ENCODE results near the gene GNB1. TPM values are rescaled to one million over a fixed set of nuclear protein-coding genes. Genes with fewer than 3 reads are reported as not detected.

GNB1 gene
- polyA plus RNA-seq, 2 donors = 43.3 to 66.1 TPM

DNA sequence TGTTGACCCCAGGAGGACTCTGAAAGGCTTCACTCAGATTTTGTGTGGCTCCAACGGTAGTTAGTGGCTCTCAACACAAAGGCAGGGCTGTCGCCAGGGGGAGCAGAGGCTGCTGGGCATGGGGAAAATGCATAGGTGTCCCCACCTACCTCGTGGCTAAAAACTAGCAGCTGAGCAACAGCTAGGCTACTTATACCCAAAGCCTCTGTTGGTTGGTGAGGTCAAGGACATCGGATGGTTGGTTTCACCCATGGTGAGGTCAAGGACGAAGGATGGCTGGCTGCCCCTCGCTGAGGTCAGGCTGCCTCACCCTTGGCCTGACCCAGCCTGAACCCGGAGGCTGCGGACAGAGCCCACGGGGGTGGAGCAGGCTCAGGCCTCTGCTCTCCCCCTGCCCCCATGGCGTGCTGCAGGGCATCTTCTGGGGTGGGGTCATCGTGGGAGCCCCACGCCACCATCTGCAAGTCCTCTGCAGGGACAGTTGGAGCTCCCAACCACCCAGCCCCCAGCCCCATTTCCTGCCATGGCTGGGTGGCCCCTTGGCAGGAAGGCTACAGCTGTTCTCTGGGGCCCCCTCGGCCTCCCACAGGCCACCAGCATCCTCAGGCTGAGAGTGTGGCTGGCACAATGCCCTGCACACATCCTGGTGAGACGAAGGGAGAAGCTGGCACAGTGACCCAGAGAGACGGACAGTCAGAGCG lies 8.5 kb upstream of the GNB1 start:
- H3K9me3 ChIP-seq (ENCODE audit: control insufficient read depth in 2 of 2, insufficient read depth in 1 of 2, low read depth in 1 of 2, low read length in 1 of 2) = peaks cover 0 to 4% of the 10 kb centered on the region in 2 donors
- H3K4me1 ChIP-seq (ENCODE audit: control insufficient read depth in 2 of 2, insufficient read depth in 2 of 2, low read length in 1 of 2) = peaks cover 0 to 10% of the 10 kb centered on the region in 2 donors
- H3K27me3 ChIP-seq (ENCODE audit: control insufficient read depth in 1 of 2, insufficient read depth in 2 of 2, low read length in 2 of 2) = no peaks in the 10 kb centered on the region
- no peaks in the 10 kb centered on the region for H3K36me3 ChIP-seq (ENCODE audit: control insufficient read depth in 2 of 2, insufficient read depth in 2 of 2, low read length in 1 of 2)
- 57 to 59% methylated on average over 16 of the region's 16 CpGs for WGBS, 2 donors
- no peak overlapping the region for H3K4me3 ChIP-seq (ENCODE audit: low read depth in 1 of 2, low read length in 2 of 2)
- no peak overlapping the region for H3K27ac ChIP-seq (ENCODE audit: low read depth in 2 of 2, low read length in 1 of 2)

DNA sequence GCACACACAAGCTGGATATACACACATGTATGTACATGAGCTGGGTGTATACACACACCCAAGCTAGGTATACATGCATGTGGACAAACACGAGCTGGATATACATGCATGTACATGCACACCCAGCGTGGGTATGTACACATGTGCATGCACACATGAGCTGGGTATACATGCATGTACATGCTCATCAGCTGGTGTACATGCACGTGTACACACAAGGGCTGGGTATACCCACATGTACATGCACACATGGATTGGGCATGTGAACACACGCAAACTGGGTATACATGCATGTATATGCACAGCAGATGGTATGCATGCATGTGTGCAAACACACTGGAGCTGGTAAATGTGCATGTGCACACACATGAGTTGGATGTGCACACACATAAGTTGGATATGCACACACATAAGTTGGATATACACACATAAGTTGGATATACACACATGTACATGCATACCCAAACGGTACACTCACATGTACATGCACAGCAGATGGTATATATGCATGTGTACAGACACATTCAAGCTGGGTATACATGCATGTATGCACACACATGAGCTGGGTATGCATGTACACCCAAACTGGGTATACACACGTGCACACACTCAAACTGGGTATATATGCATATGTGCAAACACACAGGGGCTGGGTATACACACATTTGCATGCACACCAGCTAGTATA lies 7.5 kb upstream of the GNB1 start:
- 91 to 92% methylated on average over 6 of the region's 6 CpGs for WGBS, 2 donors
- Histone ChIP-seq H3K27me3 (ENCODE audit: control insufficient read depth in 1 of 2, insufficient read depth in 2 of 2, low read length in 2 of 2) (no peaks in the 10 kb centered on the region), H3K9me3 (ENCODE audit: control insufficient read depth in 2 of 2, insufficient read depth in 1 of 2, low read depth in 1 of 2, low read length in 1 of 2) (peaks cover 0 to 4% of the 10 kb centered on the region in 2 donors), H3K27ac (ENCODE audit: low read depth in 2 of 2, low read length in 1 of 2) (no peak overlapping the region), H3K4me1 (ENCODE audit: control insufficient read depth in 2 of 2, insufficient read depth in 2 of 2, low read length in 1 of 2) (peaks cover 3 to 17% of the 10 kb centered on the region in 2 donors), H3K36me3 (ENCODE audit: control insufficient read depth in 2 of 2, insufficient read depth in 2 of 2, low read length in 1 of 2) (no peaks in the 10 kb centered on the region), H3K4me3 (ENCODE audit: low read depth in 1 of 2, low read length in 2 of 2) (no peak overlapping the region)

DNA sequence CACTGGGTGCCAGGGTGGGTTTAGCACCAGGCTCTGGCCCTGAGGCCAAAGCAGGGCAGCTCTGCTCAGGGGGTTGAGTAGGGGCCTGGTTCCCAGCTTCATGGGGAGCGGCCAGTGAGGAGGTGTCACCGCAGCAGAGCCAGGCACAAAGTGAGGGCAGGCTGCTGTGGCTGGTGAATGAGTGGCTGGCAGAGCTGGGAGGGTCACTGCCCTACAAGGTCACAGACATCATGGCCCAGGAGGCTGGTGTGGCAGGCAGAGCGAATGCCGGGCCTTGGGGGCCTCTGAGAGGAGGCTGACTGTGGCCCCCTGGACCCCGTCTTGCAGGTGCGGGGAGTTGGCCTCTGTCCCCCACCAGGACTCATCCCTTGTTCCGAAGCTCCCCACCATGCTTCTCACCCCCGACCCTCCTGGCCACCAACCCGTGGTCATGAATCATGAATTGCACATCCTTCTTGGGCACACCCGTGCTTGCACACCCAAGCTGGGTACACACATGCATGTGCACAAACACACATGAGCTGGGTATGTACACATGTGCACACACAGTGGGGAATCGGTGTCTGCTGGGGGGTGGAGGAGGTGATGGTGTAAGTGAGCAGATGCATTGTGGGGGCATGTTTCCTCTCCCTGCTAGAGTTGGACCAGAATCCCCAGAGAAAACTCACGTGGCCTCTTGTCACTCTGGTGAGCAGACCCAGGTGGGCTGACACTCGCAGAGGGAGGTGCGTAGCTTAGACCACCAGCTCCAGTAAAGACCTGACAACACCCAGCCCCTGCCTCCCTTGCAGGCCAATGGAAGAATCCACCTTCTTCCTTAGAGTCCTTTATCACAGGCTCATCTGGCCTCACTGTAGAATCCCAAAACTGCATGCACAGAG lies 4.8 kb upstream of the GNB1 start:
- no peak overlapping the region for H3K4me3 ChIP-seq (ENCODE audit: low read depth in 1 of 2, low read length in 2 of 2)
- WGBS, 2 donors = 71 to 75% methylated on average over 14 of the region's 14 CpGs
- H3K27me3 ChIP-seq (ENCODE audit: control insufficient read depth in 1 of 2, insufficient read depth in 2 of 2, low read length in 2 of 2) = no peaks in the 10 kb centered on the region
- no peaks in the 10 kb centered on the region for H3K36me3 ChIP-seq (ENCODE audit: control insufficient read depth in 2 of 2, insufficient read depth in 2 of 2, low read length in 1 of 2)
- H3K9me3 ChIP-seq (ENCODE audit: control insufficient read depth in 2 of 2, insufficient read depth in 1 of 2, low read depth in 1 of 2, low read length in 1 of 2) = peaks cover 0 to 4% of the 10 kb centered on the region in 2 donors
- peaks cover 6 to 29% of the 10 kb centered on the region in 2 donors for H3K4me1 ChIP-seq (ENCODE audit: control insufficient read depth in 2 of 2, insufficient read depth in 2 of 2, low read length in 1 of 2)
- H3K27ac ChIP-seq (ENCODE audit: low read depth in 2 of 2, low read length in 1 of 2) = no peak overlapping the region

DNA sequence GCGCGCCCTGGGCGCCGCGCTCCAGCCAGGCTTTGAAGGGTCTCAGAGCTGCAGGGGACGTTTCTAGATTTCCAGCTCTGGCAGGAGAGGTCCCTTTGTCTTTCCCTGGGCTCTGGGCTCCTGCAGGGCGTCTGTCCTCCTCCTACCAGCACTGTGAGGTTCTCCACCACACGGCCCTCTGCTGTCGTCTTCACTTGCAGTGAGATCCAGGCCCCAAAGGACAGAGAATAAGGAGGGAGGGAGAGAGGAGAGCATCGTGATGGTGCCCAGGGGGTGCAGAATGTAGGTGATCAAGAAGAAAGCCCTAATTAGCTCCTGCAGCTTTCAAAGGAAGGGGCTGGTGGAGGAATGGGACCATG lies 4.2 kb upstream of the GNB1 start:
- H3K9me3 ChIP-seq (ENCODE audit: control insufficient read depth in 2 of 2, insufficient read depth in 1 of 2, low read depth in 1 of 2, low read length in 1 of 2) = peaks cover 0 to 4% of the 10 kb centered on the region in 2 donors
- peaks cover 6 to 29% of the 10 kb centered on the region in 2 donors for H3K4me1 ChIP-seq (ENCODE audit: control insufficient read depth in 2 of 2, insufficient read depth in 2 of 2, low read length in 1 of 2)
- H3K27ac ChIP-seq (ENCODE audit: low read depth in 2 of 2, low read length in 1 of 2) = no peak overlapping the region
- no peaks in the 10 kb centered on the region for H3K27me3 ChIP-seq (ENCODE audit: control insufficient read depth in 1 of 2, insufficient read depth in 2 of 2, low read length in 2 of 2)
- H3K36me3 ChIP-seq (ENCODE audit: control insufficient read depth in 2 of 2, insufficient read depth in 2 of 2, low read length in 1 of 2) = no peaks in the 10 kb centered on the region
- WGBS, 2 donors = 33 to 42% methylated on average over 10 of the region's 10 CpGs
- H3K4me3 ChIP-seq (ENCODE audit: low read depth in 1 of 2, low read length in 2 of 2) = no peak overlapping the region

DNA sequence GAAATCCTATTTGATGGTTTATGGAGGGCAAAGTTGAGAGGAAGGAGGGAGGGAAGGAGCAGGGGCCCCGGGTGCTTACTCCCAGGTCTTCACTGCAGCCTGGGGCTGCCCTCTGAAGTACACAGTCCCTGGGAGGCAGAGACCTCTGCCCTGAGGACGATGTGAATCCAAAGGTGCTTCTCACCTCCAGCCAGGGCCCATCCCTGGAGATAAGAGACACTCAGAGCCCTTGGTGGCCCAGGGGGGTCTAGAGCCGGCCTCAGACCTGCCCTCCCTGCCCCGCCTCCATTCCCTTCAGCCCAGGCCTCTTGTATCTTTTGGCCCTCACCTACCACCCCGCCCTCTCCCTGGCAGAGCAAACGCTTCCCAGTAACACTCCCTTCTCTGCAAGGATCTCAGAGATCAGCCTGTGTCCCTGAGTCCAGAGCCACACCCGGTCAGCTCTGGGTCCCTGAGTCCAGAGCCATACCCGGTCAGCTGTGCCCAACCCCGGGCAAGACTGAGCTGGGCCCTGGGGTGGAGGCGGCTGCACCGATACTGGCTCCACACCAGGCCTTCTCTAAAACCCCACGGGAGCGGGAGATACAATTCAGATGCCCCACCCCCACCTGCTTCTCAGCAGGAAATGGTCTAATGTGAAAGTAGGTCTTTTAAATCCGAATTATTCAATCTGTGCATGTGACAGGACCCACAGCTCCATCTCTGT lies 3.6 kb upstream of the GNB1 start:
- H3K36me3 ChIP-seq (ENCODE audit: control insufficient read depth in 2 of 2, insufficient read depth in 2 of 2, low read length in 1 of 2) = no peaks in the 10 kb centered on the region
- H3K4me3 ChIP-seq (ENCODE audit: low read depth in 1 of 2, low read length in 2 of 2) = no peak overlapping the region
- H3K27ac ChIP-seq (ENCODE audit: low read depth in 2 of 2, low read length in 1 of 2) = peak overlapping the region in 1 of 2 donors; percentile 0
- peaks cover 6 to 29% of the 10 kb centered on the region in 2 donors for H3K4me1 ChIP-seq (ENCODE audit: control insufficient read depth in 2 of 2, insufficient read depth in 2 of 2, low read length in 1 of 2)
- WGBS, 2 donors = 18 to 27% methylated on average over 14 of the region's 14 CpGs
- H3K9me3 ChIP-seq (ENCODE audit: control insufficient read depth in 2 of 2, insufficient read depth in 1 of 2, low read depth in 1 of 2, low read length in 1 of 2) = peaks cover 0 to 4% of the 10 kb centered on the region in 2 donors
- H3K27me3 ChIP-seq (ENCODE audit: control insufficient read depth in 1 of 2, insufficient read depth in 2 of 2, low read length in 2 of 2) = no peaks in the 10 kb centered on the region

DNA sequence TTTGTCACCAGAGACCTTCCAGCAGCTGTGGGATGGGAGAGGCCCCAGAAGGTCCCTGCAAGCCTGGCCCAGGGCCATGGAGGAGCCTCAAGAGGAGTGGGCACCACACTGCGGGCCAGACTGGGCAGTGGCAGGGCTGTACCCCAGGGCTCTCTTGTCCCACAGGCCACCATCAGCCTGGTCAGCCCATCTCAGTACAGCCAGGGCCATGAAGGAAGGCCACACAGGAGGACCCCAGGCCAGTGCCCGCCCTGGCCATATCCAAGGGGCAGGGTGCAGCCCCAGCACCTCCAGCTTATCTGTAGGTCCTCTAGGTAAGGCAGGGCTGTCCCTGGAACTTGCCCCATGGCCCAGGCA lies 3.1 kb upstream of the GNB1 start:
- Histone ChIP-seq H3K27ac (ENCODE audit: low read depth in 2 of 2, low read length in 1 of 2) (no peak overlapping the region), H3K4me1 (ENCODE audit: control insufficient read depth in 2 of 2, insufficient read depth in 2 of 2, low read length in 1 of 2) (peaks cover 6 to 29% of the 10 kb centered on the region in 2 donors), H3K27me3 (ENCODE audit: control insufficient read depth in 1 of 2, insufficient read depth in 2 of 2, low read length in 2 of 2) (no peaks in the 10 kb centered on the region), H3K9me3 (ENCODE audit: control insufficient read depth in 2 of 2, insufficient read depth in 1 of 2, low read depth in 1 of 2, low read length in 1 of 2) (peaks cover 0 to 2% of the 10 kb centered on the region in 2 donors), H3K36me3 (ENCODE audit: control insufficient read depth in 2 of 2, insufficient read depth in 2 of 2, low read length in 1 of 2) (no peaks in the 10 kb centered on the region), H3K4me3 (ENCODE audit: low read depth in 1 of 2, low read length in 2 of 2) (no peak overlapping the region)
- 91 to 100% methylated on average over 1 to 2 of the region's 2 CpGs for WGBS, 2 donors

DNA sequence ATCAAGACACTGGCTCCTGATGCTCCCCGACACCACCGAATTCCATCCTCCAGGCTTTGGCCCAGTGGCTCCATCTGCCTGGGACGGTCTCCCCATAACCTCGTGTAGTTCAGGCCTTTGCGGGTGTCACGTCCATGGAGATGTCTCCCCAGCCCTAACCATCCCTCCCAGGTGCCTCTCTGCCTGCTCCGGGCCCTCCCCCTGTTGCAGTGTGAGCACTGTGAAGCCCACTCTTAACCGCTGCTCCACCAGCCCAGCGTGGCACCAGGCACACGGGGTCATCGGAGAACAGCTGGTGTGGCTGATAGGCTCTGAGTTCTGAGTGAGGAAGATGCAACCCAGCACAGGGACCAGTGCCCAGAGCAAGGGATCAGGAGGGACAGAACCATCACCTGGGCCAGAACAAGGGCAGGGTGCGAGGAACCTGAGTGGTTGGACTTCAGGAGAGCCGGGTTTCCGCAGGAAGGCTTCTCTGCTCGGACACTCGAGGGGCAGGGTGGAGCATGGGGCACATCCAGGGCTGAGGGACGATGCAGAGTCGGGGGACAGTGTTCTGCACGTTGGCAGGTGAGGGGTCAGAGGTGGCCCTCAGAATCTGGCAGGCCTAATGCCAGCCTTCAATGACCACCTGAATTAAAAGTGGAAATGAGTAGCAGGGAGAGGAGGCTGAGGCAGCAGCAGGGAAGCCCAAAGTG lies 2.6 kb upstream of the GNB1 start:
- no peaks in the 10 kb centered on the region for H3K27me3 ChIP-seq (ENCODE audit: control insufficient read depth in 1 of 2, insufficient read depth in 2 of 2, low read length in 2 of 2)
- no peaks in the 10 kb centered on the region for H3K36me3 ChIP-seq (ENCODE audit: control insufficient read depth in 2 of 2, insufficient read depth in 2 of 2, low read length in 1 of 2)
- no peaks in the 10 kb centered on the region for H3K9me3 ChIP-seq (ENCODE audit: control insufficient read depth in 2 of 2, insufficient read depth in 1 of 2, low read depth in 1 of 2, low read length in 1 of 2)
- H3K4me1 ChIP-seq (ENCODE audit: control insufficient read depth in 2 of 2, insufficient read depth in 2 of 2, low read length in 1 of 2) = peaks cover 6 to 32% of the 10 kb centered on the region in 2 donors
- WGBS, 2 donors = 84 to 86% methylated on average over 19 of the region's 19 CpGs
- no peak overlapping the region for H3K4me3 ChIP-seq (ENCODE audit: low read depth in 1 of 2, low read length in 2 of 2)
- no peak overlapping the region for H3K27ac ChIP-seq (ENCODE audit: low read depth in 2 of 2, low read length in 1 of 2)

DNA sequence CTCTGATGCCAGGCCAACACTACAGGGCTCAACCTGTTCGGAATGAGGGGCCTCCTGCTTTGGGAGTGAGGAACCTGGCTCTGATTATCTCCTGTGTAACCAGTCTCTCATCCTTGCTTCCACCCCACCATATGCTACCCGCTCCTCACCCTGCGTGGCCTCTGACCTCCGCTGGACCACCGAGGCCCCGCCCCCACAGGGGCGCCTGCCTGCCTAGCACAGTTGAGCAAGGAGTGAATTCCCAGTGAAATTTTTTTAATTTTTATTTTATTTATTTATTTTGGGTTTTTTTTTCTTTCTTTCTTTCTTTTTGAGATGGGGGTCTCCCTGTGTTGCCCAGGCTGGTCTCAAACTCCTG lies 1.9 kb upstream of the GNB1 start:
- Histone ChIP-seq H3K27ac (ENCODE audit: low read depth in 2 of 2, low read length in 1 of 2) (peak overlapping the region in 1 of 2 donors; percentile 94), H3K4me1 (ENCODE audit: control insufficient read depth in 2 of 2, insufficient read depth in 2 of 2, low read length in 1 of 2) (peaks cover 9 to 35% of the 10 kb centered on the region in 2 donors), H3K4me3 (ENCODE audit: low read depth in 1 of 2, low read length in 2 of 2) (no peak overlapping the region), H3K27me3 (ENCODE audit: control insufficient read depth in 1 of 2, insufficient read depth in 2 of 2, low read length in 2 of 2) (no peaks in the 10 kb centered on the region), H3K9me3 (ENCODE audit: control insufficient read depth in 2 of 2, insufficient read depth in 1 of 2, low read depth in 1 of 2, low read length in 1 of 2) (no peaks in the 10 kb centered on the region), H3K36me3 (ENCODE audit: control insufficient read depth in 2 of 2, insufficient read depth in 2 of 2, low read length in 1 of 2) (no peaks in the 10 kb centered on the region)
- WGBS, 2 donors = 45 to 52% methylated on average over 7 of the region's 7 CpGs
